A673 (cell line): ENCODE data around the gene CFAP221. TPM values are rescaled to one million over a fixed set of nuclear protein-coding genes. Genes with fewer than 3 reads are reported as not detected.

ENCODE experiments used
- BruUV-seq: library from RNA; stranded (reverse); fragments of 400-500 nt; replicated peaks from 2 replicates; lab custom pipeline; 2021; lab: Mats Ljungman, UMichigan
- CTCF ChIA-PET: fragments of 300-600 bp; sonication (Branson Sonifier 250); formaldehyde crosslinking; loops from one replicate; lab custom pipeline; 2022; ENCODE audit warnings: antibody characterized with exemption; lab: Charles Lee
- POLR2A ChIA-PET: fragments of 300-600 bp; sonication (Branson Sonifier 250); formaldehyde crosslinking; loops from one replicate; lab custom pipeline; 2022; ENCODE audit warnings: antibody characterized with exemption; ENCODE audit not compliant: low non-redundant PET; lab: Charles Lee
- DNase-seq: peaks from one replicate; pipeline ENCODE4 v3.0.0-alpha.2; 2015; ENCODE audit warnings: low spot score
- H3K27ac ChIP-seq: fragments of 200-600 bp; sonication (generic); 2 replicates; pipeline ENCODE4 v1.5.1; 2016; ENCODE audit warnings: mixed run types, low read depth, mild to moderate bottlenecking, mixed read lengths, antibody characterized with exemption, low read length; ENCODE audit not compliant: poor library complexity, severe bottlenecking
- H3K27me3 ChIP-seq: fragments of 200-600 bp; sonication (generic); replicated peaks from 2 replicates; pipeline ENCODE4 v1.6.1; 2017; ENCODE audit warnings: mixed run types, low read depth, mild to moderate bottlenecking, mixed read lengths, antibody characterized with exemption, low read length; ENCODE audit not compliant: insufficient read depth, poor library complexity
- H3K36me3 ChIP-seq: fragments of 200-600 bp; sonication (generic); 2 replicates; pipeline ENCODE4 v1.6.1; 2016; ENCODE audit warnings: mixed run types, mild to moderate bottlenecking, mixed read lengths, antibody characterized with exemption, low read length; ENCODE audit not compliant: insufficient read depth, poor library complexity, severe bottlenecking
- H3K4me1 ChIP-seq: fragments of 200-600 bp; sonication (generic); 2 replicates; pipeline ENCODE4 v1.6.1; 2017; ENCODE audit warnings: mixed run types, mild to moderate bottlenecking, mixed read lengths, antibody characterized with exemption, low read length; ENCODE audit not compliant: insufficient read depth, poor library complexity, severe bottlenecking
- H3K4me3 ChIP-seq: fragments of 200-600 bp; sonication (generic); 2 replicates; pipeline ENCODE4 v1.5.1; 2016; ENCODE audit warnings: low read depth, mixed run types, mild to moderate bottlenecking, mixed read lengths, low read length; ENCODE audit not compliant: poor library complexity, severe bottlenecking
- H3K9me3 ChIP-seq: fragments of 200-600 bp; sonication (generic); 2 replicates; pipeline ENCODE4 v1.6.1; 2016; ENCODE audit warnings: mixed run types, low read depth, mild to moderate bottlenecking, mixed read lengths, antibody characterized with exemption, low read length; ENCODE audit not compliant: poor library complexity, severe bottlenecking
- EZH2 ChIP-seq: fragments of 200-600 bp; sonication (generic); IDR thresholded peaks from 2 replicates; pipeline ENCODE4 v1.6.1; 2017; ENCODE audit warnings: borderline replicate concordance, low read depth, mild to moderate bottlenecking, mixed read lengths, antibody characterized with exemption, low read length; ENCODE audit not compliant: poor library complexity, severe bottlenecking
- intact Hi-C: fragments of 100-400 bp; cut with micrococcal nuclease; formaldehyde crosslinking; loops from one replicate; pipeline ENCODE4 v1.10.0; 2022; ENCODE audit not compliant: unreplicated experiment
- total RNA-seq: library from RNA; stranded (reverse); gene quantifications from 2 replicates; pipeline ENCODE4 v1.2.3, GENCODE V29; 2021
- TF ChIP-seq, protein P1 (sequence below): fragments of 300-800, 200-600 bp; sonication (generic); conservative IDR thresholded peaks from 2 replicates; pipeline ENCODE4 v1.5.1; 2017; ENCODE audit warnings: low read depth, mild to moderate bottlenecking, antibody characterized with exemption, low read length, moderate library complexity, mixed read lengths

The CFAP221 gene
- total RNA-seq, 1 experiment from 2014 or later, result 1.5 TPM

GRCh38 chr2:119706221-119706620 is 162.0 kb downstream of the CFAP221 start:
- intact Hi-C loops, result no loop called here
- H3K27me3 ChIP-seq, result no peaks in the 10 kb centered on the region
- BruUV-seq, result no TSS peak
- no peak overlapping the region for H3K4me3 ChIP-seq
- POLR2A ChIA-PET, result interaction anchor here (0.6 kb wide), 1 partner anchor 260 kb away, joined by 4 read pairs; no protein-coding TSS in a partner anchor
- no peaks in the 10 kb centered on the region for H3K9me3 ChIP-seq
- TF ChIP-seq, protein P1, sequence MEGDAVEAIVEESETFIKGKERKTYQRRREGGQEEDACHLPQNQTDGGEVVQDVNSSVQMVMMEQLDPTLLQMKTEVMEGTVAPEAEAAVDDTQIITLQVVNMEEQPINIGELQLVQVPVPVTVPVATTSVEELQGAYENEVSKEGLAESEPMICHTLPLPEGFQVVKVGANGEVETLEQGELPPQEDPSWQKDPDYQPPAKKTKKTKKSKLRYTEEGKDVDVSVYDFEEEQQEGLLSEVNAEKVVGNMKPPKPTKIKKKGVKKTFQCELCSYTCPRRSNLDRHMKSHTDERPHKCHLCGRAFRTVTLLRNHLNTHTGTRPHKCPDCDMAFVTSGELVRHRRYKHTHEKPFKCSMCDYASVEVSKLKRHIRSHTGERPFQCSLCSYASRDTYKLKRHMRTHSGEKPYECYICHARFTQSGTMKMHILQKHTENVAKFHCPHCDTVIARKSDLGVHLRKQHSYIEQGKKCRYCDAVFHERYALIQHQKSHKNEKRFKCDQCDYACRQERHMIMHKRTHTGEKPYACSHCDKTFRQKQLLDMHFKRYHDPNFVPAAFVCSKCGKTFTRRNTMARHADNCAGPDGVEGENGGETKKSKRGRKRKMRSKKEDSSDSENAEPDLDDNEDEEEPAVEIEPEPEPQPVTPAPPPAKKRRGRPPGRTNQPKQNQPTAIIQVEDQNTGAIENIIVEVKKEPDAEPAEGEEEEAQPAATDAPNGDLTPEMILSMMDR, result no peak
- TF ChIP-seq EZH2, result no peak
- DNase-seq, result no peak
- H3K36me3 ChIP-seq, result no peaks in the 10 kb centered on the region
- no peaks in the 10 kb centered on the region for H3K4me1 ChIP-seq
- H3K27ac ChIP-seq, result no peak overlapping the region
- CTCF ChIA-PET, result no interaction called here

Other genes with a start within 250 kb of the CFAP221 start
- 11.1 and 13.4 TPM in 2 replicates for gene C2orf76, start 177.6 kb upstream of the CFAP221 start, total RNA-seq
- gene DBI, start 177.5 kb upstream of the CFAP221 start, total RNA-seq, result 215 and 230 TPM in 2 replicates
- gene TMEM37, start 112.6 kb upstream of the CFAP221 start, total RNA-seq, result 13.8 and 15.4 TPM in 2 replicates
- gene SCTR, start 20.0 kb upstream of the CFAP221 start, total RNA-seq, result 0.50 TPM in 1 of 2 replicates, not detected in the other
- 20.3 and 24.6 TPM in 2 replicates for gene TMEM177, start 134.8 kb downstream of the CFAP221 start, total RNA-seq
- 42.2 and 51.5 TPM in 2 replicates for gene PTPN4, start 215.5 kb downstream of the CFAP221 start, total RNA-seq